Measurements from ENCODE around the gene NRXN2. TPM values are rescaled to one million over a fixed set of nuclear protein-coding genes. Genes with fewer than 3 reads are reported as not detected.

Gene NRXN2
- total and polyA plus RNA-seq, 10 of the 15 experiments (the other 5 are each of a cell fraction or from before 2014, with no cell fraction given) = 0.03 to 1.4 (median 0.23) TPM

GRCh38 chr11:64588701-64589100 lies 134.3 kb downstream of the NRXN2 start:
- BruUV-seq (replicated peaks) = no TSS peak
- no peaks in the 10 kb centered on the region for H3K4me1 ChIP-seq (ENCODE audit: control insufficient read depth, insufficient read depth, low read length)
- TF ChIP-seq, protein P1, sequence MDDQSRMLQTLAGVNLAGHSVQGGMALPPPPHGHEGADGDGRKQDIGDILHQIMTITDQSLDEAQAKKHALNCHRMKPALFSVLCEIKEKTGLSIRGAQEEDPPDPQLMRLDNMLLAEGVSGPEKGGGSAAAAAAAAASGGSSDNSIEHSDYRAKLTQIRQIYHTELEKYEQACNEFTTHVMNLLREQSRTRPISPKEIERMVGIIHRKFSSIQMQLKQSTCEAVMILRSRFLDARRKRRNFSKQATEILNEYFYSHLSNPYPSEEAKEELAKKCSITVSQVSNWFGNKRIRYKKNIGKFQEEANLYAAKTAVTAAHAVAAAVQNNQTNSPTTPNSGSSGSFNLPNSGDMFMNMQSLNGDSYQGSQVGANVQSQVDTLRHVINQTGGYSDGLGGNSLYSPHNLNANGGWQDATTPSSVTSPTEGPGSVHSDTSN (IDR thresholded peaks at IDR 0.05; ENCODE audit: insufficient replicate concordance, low read depth, low read length) = no peak
- TF ChIP-seq ZBED1 (IDR thresholded peaks at IDR 0.05; ENCODE audit: borderline replicate concordance) = no peak
- no peak for TF ChIP-seq DPF2 (IDR thresholded peaks at IDR 0.05)
- no peak for TF ChIP-seq CEBPZ (IDR thresholded peaks at IDR 0.05; ENCODE audit: low read depth, low read length)
- TF ChIP-seq YBX1 (IDR thresholded peaks at IDR 0.05) = no peak
- TF ChIP-seq, protein P2, sequence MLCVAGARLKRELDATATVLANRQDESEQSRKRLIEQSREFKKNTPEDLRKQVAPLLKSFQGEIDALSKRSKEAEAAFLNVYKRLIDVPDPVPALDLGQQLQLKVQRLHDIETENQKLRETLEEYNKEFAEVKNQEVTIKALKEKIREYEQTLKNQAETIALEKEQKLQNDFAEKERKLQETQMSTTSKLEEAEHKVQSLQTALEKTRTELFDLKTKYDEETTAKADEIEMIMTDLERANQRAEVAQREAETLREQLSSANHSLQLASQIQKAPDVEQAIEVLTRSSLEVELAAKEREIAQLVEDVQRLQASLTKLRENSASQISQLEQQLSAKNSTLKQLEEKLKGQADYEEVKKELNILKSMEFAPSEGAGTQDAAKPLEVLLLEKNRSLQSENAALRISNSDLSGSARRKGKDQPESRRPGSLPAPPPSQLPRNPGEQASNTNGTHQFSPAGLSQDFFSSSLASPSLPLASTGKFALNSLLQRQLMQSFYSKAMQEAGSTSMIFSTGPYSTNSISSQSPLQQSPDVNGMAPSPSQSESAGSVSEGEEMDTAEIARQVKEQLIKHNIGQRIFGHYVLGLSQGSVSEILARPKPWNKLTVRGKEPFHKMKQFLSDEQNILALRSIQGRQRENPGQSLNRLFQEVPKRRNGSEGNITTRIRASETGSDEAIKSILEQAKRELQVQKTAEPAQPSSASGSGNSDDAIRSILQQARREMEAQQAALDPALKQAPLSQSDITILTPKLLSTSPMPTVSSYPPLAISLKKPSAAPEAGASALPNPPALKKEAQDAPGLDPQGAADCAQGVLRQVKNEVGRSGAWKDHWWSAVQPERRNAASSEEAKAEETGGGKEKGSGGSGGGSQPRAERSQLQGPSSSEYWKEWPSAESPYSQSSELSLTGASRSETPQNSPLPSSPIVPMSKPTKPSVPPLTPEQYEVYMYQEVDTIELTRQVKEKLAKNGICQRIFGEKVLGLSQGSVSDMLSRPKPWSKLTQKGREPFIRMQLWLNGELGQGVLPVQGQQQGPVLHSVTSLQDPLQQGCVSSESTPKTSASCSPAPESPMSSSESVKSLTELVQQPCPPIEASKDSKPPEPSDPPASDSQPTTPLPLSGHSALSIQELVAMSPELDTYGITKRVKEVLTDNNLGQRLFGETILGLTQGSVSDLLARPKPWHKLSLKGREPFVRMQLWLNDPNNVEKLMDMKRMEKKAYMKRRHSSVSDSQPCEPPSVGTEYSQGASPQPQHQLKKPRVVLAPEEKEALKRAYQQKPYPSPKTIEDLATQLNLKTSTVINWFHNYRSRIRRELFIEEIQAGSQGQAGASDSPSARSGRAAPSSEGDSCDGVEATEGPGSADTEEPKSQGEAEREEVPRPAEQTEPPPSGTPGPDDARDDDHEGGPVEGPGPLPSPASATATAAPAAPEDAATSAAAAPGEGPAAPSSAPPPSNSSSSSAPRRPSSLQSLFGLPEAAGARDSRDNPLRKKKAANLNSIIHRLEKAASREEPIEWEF (IDR thresholded peaks at IDR 0.05; ENCODE audit: insufficient replicate concordance, low read depth, low read length) = no peak
- SMC1A ChIA-PET (ENCODE audit: uncharacterized antibody, unreplicated experiment) = interaction anchor here (1.0 kb wide), 1 partner anchor 62 kb away, joined by 4 read pairs; no protein-coding TSS in a partner anchor
- H3K9ac ChIP-seq (ENCODE audit: control insufficient read depth, insufficient read depth, low read length) = no peak overlapping the region
- WGBS (ENCODE audit: insufficient coverage, insufficient replicate concordance, low lambda C conversion rate, missing lambda C conversion rate) = 33% methylated on average over 2 of the region's 2 CpGs
- no peak overlapping the region for H2AFZ ChIP-seq (ENCODE audit: control insufficient read depth, low read depth, low read length)
- H3K36me3 ChIP-seq (ENCODE audit: control insufficient read depth in 2 of 2, insufficient read depth in 2 of 2, low read length in 1 of 2) = no peaks in the 10 kb centered on the region
- intact Hi-C loops (cut with micrococcal nuclease; ENCODE audit: unreplicated experiment) = no loop called here
- no peak overlapping the region for H3K4me3 ChIP-seq
- no peaks in the 10 kb centered on the region; the same call in 2 of the 3 replicates for H3K9me3 ChIP-seq (replicated peaks; ENCODE audit: control insufficient read depth, insufficient read depth, low read length)
- POLR2A ChIA-PET = no interaction called here
- ATAC-seq (no peak), FAIRE-seq (no peak), DNase-seq (ENCODE audit: low read depth, low spot score) (no peak)
- H3K79me2 ChIP-seq (ENCODE audit: control insufficient read depth, insufficient read depth, low read length) = no peaks in the 10 kb centered on the region
- CTCF ChIA-PET = no interaction called here
- no peak overlapping the region for H3K27ac ChIP-seq (ENCODE audit: control insufficient read depth, insufficient read depth)
- RAD21 ChIA-PET (ENCODE audit: unreplicated experiment) = interaction anchor here (0.5 kb wide), 1 partner anchor 231 kb away, joined by 4 read pairs; no protein-coding TSS in a partner anchor
- H4K20me1 ChIP-seq (ENCODE audit: control insufficient read depth, insufficient read depth) = no peaks in the 10 kb centered on the region
- no peak overlapping the region for H3K4me2 ChIP-seq (ENCODE audit: control insufficient read depth, insufficient read depth)
- in situ Hi-C loops (cut with MboI) = no loop called here
- H3K27me3 ChIP-seq (replicated peaks in 1 of 2; ENCODE audit: control insufficient read depth in 2 of 2, insufficient read depth in 2 of 2, low read length in 1 of 2) = no peaks in the 10 kb centered on the region
